NCI-H2081 (cell line): Measurements from ENCODE around the gene MROH2B.

Source experiments
- DNase-seq, 2 experiments: peaks; one replicate each; lab custom pipeline; 2025; lab: John Stamatoyannopoulos, UW

The MROH2B gene

DNA sequence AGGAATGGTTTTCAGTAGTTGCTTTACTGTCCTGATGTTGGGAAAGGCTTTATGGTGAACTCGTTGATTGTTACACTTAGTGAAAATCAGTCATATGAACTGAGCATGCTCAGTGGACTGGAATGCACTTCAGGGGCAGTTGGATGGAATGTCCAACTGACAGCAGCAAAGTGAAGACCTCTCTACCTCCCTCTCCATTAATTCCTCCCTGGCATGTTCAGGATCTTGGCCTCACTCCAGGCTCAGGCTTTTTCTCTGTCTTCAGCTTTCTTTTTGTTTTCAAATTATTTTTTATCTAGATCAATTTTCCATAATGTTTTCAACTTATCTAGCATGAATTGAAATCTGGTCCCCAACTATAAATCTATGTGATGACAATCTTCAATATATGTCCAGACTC is at the start of gene MROH2B:
Gene MROH2B (minus strand): TSS at position 101 of the 400 bp plus-strand sequence. CDS start 490 bp downstream, outside the sequence.
- no peak for DNase-seq

DNA sequence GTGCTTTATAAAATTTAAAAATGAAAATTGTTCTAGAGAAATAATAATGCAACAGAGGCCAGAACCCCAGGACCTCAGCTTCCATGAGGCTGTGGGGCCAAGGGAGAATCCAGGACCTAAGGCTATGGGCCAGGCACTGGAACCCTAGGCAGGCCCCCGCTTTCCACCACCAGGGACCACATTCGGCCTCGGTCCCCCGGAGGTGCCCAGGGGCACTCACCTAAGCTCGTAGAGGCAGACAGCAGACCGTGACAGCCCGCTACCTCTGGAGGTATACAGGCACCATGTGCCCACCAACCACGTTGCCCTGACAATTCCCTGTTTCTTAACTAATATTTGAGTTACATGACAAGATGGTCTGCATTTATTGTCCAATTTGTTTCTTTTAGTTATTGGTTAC is 49.5 kb upstream of the MROH2B start:
- no peak for DNase-seq

DNA sequence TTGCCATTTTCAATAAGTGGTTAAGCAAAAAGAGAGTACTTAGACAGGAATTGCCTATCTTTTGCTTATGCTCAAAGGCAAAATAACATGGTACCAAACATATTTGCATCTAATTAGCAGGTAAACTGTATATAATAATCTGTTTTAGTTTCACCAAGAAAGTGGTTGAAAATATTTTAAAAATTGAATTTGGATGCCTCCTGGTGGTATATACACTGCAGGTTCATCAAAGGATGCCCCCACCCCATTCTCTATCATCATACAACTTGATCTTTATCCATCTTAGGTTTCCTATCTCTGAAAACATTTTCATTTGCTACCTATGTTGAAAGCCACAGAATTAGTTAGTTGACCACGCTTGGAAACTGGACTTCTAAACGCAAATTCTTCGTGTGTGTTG is 47.0 kb upstream of the MROH2B start:
- DNase-seq = no peak

DNA sequence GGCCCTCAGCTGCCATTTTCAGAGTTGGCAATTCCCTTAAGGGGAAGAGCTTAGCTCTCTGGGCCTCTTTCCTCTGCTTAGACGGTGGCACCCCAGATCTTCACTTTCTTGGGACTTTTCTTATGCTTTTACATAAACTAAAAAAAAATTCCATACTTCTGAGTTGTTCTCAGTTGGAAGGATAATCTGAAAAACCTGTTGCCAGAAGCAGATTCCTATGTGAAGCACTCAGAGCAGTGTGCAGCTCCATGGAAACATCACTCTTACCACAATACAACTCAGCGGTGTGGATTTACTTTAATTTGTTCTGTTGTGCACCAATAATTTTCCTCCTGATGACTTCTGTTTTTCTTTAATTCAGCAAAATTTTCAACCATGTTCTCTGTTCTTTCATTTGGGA is 44.1 kb upstream of the MROH2B start:
- no peak for DNase-seq

DNA sequence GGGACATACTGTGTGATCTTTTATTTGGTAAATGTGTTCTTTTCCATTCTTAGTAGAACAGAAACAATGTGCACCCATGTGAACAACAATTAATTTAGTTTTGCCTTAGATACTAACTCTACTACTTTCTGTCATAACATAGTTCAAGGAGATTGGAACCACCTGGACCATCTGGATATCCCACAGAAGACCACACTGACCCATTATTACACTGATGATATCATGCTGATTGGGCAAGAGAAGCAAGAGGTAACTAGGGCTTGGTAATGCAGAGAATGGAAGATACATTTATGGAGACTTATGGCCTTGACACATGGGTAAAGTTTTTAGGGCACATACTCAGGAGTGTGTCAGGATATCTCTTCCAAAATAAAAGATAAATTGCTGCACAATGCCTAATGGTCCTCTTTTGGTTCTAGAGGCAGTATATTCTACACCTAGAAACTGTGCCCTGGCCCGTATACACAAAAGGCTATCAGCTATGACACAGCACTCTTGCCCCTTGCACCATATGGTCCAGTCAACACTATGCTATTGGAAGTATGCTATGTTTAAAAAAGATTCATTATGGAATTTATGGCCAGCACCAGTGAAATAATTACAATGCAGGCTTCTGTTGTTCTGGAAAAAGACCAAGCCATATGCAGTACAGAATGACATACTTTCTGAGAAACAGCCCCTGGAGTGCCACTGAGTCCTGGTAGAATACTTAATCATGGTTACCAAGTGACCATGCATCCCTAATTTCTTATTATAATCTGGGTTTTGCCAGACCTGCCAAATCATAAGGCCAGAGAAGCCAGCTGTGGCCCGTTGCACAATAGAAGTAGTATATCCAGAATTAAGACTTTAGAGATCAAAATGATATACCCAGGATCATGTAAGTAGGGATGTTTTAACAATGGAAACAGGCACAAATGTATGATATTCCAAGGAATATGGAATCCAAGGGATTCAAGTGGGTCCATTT is 41.6 kb upstream of the MROH2B start:
- DNase-seq = no peak

DNA sequence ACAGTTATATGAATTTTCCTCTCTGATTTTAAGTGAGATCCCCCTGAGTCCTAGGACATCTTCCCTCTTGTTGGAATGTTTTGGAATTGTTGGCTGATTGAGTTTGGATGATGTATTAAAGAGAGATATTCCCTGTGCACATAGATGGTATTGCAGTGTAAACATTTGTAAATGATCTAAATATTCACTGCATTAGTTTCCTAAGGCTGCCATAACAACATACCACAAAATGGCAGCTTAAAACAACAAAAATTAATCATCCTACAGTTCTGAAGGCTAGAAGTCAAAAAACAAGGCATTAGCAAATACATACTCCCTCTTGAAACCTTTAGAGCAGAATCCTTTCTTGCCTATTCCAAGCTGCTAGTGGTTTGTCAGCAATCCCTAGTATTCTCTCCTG is 38.0 kb upstream of the MROH2B start:
- no peak for DNase-seq

DNA sequence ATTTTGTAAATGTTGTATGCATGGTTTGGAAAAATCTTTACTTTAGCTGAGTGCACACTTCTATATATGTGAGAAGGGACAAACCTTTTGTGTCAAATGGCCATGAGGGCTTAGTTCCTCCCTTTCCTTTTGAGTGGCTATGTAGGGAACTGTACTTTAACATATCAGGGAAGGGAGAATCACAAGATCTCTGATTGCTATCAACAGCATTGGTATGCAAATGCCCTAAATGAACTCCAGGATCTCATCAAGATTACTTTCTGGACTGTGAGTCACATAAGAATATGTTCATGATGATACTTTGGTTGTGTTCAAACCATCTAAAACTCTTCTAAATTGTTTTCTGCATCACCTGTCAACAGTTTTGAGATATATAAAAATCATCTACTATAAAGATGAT is 31.2 kb upstream of the MROH2B start:
- no peak for DNase-seq

DNA sequence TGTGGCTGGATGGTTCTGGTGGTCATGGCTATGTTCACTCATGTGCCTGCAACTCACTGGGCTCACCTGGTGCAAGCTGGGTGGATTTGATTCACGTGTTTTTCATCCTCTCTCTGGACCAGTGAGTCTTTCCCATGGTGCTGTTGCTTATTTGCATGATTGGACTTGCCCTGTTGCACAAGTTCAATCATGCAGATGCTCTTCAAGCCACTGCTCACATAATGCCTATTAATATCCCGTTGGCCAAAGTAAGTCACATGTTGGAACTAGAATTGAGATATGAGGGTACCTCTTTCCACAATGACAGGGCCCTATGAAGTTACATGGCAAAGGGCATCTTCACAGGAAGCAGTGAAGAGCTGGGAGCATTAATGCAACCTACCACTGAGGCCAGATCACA is 26.5 kb upstream of the MROH2B start:
- DNase-seq = no peak

DNA sequence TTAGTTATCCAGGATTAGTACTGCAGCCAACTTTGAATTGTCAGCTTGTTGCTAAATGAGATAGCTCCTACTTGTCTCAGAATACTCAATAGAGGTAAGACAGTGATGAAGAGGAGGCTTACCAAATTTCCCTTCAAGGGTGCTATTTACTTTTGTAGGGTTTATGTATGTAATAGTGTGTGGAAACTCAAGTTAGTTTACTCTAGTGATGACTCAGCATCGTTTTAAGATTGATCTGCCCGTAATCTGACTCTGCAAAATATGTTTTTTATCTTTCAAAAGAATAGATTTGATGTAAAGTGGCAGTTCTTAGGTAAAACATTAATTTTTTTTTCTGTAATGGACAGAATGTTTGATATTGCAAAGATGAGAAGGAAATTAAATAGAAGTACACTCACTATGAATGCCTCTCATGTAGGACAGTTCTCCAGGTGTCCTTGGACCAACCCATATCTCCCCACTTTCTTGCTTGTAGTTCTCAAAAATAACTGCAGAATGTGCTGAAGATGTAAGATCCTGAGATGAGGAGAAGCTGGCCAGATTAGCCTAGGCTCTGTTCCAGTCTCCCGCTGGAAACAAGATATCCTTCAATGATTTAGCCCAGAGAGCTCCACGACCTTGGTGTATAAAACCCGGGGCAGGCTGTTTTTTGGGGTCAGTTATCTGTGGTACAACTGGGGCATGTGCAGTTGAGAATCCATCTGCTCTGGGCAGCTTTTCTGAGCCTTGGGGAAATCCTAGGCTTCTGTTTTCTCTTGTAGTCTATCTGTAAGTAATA is 24.4 kb upstream of the MROH2B start:
- DNase-seq = no peak

DNA sequence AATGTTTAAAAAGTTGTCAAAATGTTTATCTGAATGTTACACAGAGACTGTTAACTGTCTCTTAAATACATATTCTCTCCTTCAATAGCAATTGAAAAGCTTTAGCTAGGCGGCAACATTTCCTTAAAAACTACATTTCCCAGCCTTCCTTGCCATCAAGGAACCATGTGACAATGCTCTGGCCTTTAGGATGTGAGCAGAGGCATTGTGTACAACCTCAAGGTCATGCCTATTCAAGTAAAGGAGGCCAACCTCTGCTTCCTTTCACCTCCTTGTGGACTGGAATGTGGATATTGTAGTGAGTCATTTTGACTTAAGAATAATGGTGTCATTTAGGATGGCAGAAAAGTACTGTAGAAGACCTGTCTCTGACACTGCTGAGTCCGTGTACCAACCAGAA is 23.7 kb upstream of the MROH2B start:
- no peak for DNase-seq

DNA sequence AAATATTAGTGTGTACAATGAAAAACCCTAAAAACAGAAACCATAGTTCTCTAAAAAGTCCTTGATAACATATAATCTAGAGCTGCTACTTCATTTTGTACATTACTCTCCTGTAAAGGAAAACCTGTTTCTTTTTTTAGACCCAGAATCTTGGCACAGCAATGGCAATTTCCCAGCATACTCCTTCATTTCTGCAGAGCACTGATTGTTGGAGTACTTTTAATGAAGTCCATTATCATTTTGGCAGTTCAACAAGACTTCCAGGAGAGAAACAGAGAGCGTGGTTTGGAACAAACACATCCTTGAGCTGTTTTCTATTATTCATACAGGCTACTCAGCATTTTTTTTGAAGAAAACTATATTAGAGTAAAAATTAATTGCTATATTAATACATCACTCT is 22.7 kb upstream of the MROH2B start:
- DNase-seq = no peak

DNA sequence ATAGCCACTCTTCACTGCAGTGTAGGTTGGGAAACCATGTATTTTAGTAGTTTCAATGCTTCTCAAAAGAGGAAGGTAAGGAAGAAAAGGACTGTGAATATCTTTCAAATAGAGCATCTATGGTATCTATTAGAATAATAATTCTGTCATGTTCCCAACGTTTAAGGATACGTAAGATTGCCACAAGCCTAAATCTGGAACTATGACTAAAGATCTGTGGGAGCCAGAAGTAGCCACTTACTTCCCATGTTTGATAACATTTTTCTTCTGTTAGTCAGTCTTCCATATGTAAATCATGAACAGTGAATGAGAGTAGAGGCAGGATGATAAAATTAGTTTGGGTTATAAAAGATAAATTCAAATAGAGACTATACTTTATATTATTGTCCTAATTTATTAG is 16.3 kb upstream of the MROH2B start:
- no peak for DNase-seq

DNA sequence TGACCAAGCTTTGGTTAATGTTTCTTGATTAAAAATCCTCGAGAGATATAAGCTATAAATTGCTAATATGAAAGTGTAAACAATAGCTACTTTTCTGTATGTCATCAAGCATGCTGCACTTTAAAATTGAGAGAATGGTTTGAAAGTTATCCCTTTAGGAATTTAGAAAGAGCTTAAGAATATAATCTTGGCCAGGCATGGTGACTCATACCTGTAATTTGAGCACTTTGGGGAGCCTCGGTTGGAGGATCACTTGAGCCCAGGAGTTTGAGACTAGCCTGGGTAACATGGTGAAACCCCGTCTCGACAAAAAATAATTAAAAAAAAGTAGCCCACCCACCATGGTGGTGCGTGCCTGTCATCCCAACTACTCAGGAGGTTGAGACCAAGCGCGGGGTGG is 12.2 kb upstream of the MROH2B start:
- no peak for DNase-seq

DNA sequence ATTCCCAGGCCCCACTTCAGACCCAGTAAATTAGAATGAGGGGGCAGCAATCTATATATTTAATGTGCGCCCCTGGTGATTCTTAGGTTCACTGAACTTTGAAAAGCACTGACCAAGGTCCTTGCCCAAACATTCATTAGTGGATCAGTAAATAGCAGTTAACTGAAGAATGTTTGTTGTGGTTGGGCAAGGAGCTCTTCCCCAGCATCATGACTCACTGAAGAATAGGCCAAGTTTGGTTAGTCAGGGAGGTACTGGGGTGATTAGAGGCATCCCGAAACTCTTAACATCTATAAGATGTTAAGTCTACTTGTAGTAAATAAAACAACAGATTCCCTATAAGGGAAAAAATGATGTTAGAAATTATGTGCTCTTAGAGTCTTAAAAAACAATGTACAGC is 833 bp upstream of the MROH2B start:
- no peak for DNase-seq

DNA sequence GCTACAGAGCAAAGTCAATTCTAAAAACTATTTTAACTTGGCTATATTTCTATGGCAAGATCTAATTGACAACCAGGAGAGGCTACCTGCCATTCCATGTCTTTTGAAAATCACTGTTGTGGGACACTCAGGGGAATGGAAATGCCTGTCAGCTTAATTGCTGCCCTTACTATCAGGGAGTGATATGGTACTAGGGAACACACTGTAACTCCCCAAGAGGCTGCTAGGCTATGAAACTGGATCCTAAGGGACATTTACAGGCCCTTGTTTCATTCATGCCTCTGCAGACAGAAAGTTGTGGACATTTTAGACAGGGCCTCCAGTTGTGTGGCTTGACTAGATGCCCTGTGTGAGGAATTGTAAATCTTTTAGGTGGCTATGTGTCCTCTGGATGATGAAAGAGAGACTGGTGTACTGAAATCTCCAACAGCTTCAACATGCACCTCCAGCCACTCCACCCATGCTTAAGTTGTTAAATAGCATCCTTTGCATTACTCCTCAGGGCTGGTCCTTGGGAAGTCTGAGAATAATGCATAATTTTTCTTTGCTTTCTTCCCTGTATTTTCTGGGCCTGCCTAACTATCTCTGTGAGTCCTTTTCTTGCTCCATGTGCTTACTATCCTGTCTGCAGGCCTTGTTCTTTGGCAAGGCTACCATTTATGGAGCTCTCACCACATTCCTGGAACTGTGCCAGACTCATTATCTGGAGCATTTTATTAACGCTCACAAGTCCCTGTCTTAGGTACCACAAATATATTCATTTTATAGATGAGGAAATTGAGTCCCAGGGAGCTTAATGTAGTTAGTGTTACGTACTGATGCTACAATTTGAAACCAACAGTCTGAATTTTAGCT is 3.2 kb downstream of the MROH2B start:
- no peak for DNase-seq

DNA sequence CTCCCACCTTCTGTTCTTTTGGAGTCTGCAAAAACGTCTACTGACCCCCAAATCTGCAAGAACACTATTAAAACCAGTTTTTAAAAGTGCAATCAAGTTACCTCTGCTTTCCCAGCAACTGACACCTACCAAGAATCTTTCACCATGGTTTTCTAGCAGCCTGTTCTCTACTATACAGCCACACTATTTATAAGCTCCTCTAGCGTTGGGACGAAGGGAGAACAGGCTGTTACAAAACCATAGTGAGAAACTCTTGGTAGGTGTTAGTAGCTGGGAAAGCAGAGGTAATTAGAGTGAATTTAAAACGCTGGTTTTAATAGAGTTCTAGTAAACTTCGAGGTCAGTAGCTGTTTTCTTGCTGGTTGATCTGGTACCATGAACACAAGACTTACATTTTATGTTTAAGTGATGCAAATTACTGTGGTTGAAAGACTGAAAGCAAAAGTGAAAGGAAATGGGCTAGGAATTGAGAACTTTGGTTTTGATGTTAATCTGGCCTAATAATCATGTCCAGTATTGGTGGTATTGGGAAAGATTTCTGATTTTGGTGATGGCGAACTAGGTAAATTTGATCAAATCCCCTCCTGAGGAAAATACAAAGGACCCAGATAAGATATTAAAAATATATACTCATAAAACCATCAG is 5.3 kb downstream of the MROH2B start:
- DNase-seq = no peak

DNA sequence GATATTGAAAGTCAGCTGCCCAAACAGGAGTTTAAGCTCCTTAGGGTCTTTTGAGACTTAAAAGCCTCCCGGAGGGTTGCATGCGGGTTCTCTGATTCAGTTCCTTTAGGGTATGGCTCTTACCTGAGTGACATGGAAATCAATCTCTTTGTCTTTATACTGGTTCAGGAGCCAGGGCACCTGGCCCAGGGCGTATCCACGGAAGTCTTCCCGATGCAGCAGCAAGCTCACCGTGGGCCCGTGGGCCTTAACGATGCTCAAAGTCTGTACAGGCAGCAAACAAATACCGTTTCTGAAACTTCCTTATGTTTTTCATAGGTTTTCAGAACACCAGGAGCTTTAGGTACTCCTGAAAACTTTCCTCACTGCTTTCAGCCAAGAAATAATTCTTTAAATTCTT is 13.2 kb downstream of the MROH2B start:
- DNase-seq = no peak

DNA sequence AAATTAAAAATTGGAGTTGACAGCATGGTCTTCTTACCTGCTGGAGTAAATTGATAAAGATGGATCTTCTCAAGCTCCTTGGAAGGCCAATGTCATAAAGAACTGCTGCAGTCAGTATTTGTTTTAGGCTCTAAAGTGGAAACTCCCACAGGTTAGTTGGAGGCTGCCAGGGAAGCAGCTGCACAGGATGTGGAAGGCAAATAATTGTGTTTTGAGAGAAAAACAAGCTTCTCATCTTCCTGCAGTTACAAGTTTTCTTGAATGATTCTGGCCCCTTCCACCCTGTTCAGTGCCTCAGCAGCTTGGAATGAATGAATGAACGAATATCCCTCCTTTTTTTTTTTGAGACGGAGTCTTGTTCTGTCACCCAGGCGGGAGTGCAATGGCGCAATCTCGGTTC is 13.9 kb downstream of the MROH2B start:
- DNase-seq = no peak

DNA sequence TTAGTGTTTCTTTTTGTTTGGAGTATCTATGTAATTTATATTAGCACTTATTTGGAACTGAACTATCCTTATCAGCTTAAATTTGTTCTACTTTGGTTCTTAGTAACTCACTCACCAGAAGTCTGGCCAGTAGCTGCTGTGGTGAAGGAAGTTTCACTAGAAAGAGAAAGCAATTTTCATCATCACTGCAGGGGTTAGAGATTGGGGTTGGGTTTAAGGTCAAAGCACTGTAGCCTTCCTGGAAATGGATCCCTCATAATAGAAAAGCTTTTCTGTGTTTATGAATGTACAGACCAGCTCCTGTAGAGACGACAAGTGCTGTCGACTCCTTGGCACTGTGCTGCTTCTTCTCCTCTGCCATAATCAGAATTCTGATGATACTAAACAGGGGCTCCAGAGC is 22.2 kb downstream of the MROH2B start:
- DNase-seq = no peak

DNA sequence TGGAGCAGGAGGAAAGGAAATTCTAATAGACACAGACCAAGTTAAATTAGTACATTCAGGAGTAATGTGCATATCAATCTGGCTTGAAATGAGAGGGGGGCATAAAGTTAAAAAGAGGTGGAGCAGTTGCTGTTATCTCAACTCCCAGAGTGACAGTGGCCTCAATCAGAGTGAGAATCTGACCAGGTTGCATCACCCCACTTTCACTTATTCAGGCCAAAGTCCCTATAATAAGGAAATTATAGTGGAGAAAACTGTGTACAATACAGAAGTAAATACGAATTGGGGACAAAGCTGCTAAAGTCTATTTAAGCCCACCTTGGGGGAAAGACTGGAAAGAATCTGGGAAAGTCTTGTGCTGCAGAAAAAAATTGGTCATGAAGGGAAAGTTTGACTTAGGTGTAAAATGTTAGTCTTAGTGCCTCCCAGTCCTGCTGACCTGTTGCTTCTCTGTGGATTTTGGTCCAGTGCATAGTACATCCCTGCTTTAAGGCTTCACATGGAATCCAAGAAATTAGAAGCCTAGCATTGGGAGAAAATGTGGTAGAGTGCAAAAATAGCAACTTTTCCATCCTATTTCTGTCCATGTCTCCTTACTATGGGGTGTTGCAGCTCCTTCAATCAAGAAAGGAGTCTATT is 27.9 kb downstream of the MROH2B start:
- DNase-seq = no peak

DNA sequence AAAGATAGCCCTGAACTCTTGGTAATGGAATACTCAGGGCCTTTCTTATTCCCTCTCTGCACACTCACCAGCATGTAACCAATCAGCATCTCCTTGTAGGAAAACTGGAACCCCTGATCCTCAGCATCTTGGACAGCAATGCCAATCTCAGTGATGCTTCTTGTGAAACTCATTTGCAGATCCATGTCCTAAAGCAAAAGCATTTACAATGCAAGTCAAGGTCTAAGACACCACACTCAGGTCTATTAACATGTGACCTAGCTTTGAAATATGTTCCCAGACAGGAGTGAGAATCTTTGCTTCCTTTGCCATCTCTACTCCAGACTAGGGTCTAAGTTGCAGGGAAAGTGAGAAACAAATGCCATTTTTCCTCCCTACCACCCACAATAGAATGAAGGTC is 38.2 kb downstream of the MROH2B start:
- no peak for DNase-seq
